ENCODE data around the gene STK35. TPM values are rescaled to one million over a fixed set of nuclear protein-coding genes. Genes with fewer than 3 reads are reported as not detected.

Gene STK35
- polyA plus RNA-seq, 3 donors from 2014 or later: 3.2 to 7.6 (median 4.5) TPM

DNA sequence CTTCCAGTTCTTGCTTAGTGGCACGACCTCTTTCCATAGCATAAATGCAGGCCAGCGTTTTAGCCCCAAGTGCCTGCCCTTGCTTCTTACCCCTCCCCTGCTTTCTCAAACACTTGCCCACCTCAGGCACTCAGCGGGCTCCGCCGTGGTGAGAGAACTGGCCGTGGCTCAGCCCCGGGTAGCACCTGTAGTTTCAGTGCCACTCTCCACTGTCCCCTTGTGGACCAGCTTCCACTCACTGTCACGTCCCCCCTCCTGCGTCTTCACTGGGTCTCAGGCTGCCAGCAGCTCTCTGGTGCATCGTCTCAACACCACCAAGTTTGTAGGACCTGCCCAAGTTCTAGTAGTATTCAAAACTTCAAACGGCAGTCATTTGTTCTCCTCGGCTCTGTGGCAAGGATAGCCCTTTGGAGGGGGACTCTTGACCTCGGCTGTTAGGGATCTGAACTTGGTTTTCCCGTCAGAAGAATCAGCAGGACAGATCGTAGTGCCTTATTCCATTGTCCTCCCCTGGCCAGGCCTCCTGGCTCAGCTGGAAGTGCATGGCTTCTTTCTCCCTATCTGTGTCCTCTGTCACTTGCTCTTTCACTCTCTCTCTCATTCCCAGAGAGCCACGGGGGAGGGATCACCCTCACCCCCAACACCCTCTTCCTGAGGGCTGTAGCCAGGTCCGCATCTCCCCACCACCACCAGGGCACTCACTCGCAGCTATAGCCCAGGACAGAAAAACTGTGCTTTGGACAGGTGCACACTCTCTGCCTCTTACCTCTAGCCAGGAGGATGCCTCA is 44.6 kb downstream of the STK35 start:
- no peak overlapping the region for H3K4me3 Mint-ChIP-seq
- peaks cover 7 to 8% of the 10 kb centered on the region in 2 donors for H3K4me1 Mint-ChIP-seq

DNA sequence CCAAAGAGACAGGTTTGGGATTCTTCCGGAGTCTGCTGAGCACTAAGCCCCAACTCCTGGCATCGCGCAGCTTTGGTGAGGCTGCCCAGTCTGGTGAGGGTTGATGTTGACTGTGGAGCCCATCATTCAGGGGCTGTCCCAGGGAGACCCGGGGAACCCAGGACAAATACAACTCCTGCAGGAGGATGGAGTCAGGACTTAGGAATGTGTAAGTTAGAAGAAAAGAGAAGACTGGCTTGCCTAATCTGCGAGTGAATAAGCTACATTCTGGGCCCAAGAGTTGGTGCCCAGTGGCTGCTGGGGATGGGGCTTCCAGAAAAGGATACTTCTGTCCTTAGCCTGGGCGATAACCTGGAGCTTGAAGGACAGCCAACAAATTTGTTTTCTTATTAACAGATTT is 47.9 kb downstream of the STK35 start:
- Mint-ChIP-seq H3K27me3 (ENCODE audit: low read depth in 3 of 3) (peaks cover 0 to 4% (median 0%) of the 10 kb centered on the region in 3 donors), H3K4me3 (no peak overlapping the region), H3K4me1 (no peaks in the 10 kb centered on the region), H3K36me3 (peaks cover 7 to 24% (median 7%) of the 10 kb centered on the region in 3 donors), H3K27ac (peak overlapping the region in 2 of 6 donors; percentile 28 to 60), H3K9me3 (no peaks in the 10 kb centered on the region)
- no peak for DNase-seq

More for the DNA sequence above, 44.6 kb downstream of the STK35 start:
- Mint-ChIP-seq H3K27me3 (ENCODE audit: low read depth in 3 of 3) (peaks cover 0 to 2% (median 1%) of the 10 kb centered on the region in 3 donors), H3K36me3 (peaks cover 7 to 24% (median 7%) of the 10 kb centered on the region in 3 donors), H3K9me3 (no peaks in the 10 kb centered on the region), H3K27ac (peak overlapping the region in 1 of 6 donors; percentile 12)
- no peak for DNase-seq

DNA sequence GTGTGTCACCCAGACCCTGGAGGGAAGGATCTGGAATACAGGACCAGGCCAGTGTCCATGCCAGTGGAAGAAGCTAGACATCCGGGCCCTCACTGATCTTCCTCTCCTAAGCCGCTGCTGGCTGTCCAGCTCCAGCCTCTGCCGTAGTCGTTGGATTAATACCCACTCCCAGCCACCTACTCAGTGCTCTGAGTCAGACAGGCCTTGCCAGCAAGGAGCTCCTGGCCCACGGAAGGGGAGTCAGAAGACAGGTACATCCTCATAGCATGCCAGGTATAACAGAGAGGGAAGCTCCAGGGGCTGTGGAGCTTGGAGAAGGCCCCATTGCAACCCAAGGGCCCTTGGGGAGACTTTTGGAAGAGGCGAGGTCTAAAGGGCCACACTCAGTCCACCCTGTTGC is 49.0 kb downstream of the STK35 start:
- peaks cover 0 to 4% (median 0%) of the 10 kb centered on the region in 3 donors for H3K27me3 Mint-ChIP-seq (ENCODE audit: low read depth in 3 of 3)
- DNase-seq: no peak
- no peaks in the 10 kb centered on the region for H3K9me3 Mint-ChIP-seq
- H3K4me1 Mint-ChIP-seq: no peaks in the 10 kb centered on the region
- H3K4me3 Mint-ChIP-seq: no peak overlapping the region
- no peak overlapping the region for H3K27ac Mint-ChIP-seq
- peaks cover 7 to 21% (median 7%) of the 10 kb centered on the region in 3 donors for H3K36me3 Mint-ChIP-seq

DNA sequence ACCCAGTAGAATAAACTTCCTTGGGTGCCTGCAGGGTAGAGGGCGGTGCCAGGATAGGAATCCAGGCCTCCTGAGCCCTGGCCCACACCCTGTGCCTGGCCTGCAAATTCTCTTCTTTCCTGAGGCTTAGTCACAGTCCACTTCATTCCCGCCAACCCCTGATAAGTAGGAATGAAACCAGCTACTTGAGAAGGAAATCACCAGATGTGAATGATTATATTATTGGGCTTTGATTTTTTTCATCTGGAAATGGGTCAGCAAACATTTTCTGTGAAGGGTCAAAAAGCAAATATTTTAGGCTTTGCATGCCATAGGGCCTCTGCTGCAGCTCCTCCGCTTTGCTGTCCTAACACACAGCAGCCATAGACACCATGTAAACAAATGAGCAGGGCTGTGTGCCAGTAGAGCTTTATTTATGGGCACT is 50.2 kb downstream of the STK35 start:
- Mint-ChIP-seq H3K4me3 (no peak overlapping the region), H3K36me3 (peaks cover 7 to 11% (median 7%) of the 10 kb centered on the region in 3 donors), H3K27me3 (ENCODE audit: low read depth in 3 of 3) (peaks cover 0 to 2% (median 0%) of the 10 kb centered on the region in 3 donors), H3K4me1 (no peaks in the 10 kb centered on the region), H3K9me3 (no peaks in the 10 kb centered on the region), H3K27ac (no peak overlapping the region)
- no peak for DNase-seq

DNA sequence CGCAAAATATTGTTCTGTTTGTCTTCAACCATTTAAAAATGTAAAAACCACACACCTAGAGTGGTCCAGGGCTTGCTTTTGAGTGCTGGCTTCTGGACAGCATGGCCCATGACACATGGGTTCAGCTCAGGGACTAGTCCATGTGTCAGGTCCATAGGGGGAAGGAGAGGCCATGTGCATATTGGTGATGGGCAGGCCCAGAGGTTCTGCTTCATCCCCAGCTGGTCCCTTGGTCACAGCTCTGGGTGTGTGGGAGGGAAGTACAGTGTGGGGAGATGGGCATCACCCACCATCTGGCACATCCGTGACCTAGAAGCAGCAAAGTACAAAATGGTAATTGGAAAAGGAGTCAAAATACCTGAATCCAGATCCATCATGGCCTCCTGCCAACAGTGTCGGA is 50.7 kb downstream of the STK35 start:
- H3K4me3 Mint-ChIP-seq: no peak overlapping the region
- no peaks in the 10 kb centered on the region for H3K4me1 Mint-ChIP-seq
- no peak for DNase-seq
- H3K27me3 Mint-ChIP-seq (ENCODE audit: low read depth in 3 of 3): peaks cover 0 to 2% (median 0%) of the 10 kb centered on the region in 3 donors
- H3K36me3 Mint-ChIP-seq: peaks cover 7 to 11% (median 7%) of the 10 kb centered on the region in 3 donors
- no peaks in the 10 kb centered on the region for H3K9me3 Mint-ChIP-seq
- no peak overlapping the region for H3K27ac Mint-ChIP-seq

DNA sequence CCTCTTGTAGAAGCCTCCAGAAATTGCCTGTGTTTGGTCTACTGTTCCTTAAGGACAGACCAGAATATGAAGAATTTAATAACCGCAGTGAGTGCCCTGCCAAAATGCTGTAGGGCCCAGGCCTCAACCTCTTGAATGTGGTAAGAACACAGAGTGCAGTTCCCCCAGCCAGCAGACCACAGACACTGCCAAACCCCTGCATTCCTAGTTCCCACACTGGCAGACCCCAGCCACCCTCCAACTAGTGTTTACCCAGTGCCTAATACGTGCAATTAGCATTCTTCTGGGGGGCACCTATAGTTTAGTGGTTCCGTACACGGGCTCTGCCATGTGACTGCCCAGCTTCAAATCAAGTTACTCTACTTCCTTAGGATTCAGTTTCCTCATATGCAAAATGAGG is 51.7 kb downstream of the STK35 start:
- Mint-ChIP-seq H3K27ac (no peak overlapping the region), H3K4me1 (no peaks in the 10 kb centered on the region), H3K9me3 (no peaks in the 10 kb centered on the region), H3K27me3 (ENCODE audit: low read depth in 3 of 3) (peaks cover 0 to 2% (median 0%) of the 10 kb centered on the region in 3 donors), H3K4me3 (no peak overlapping the region), H3K36me3 (peaks cover 2 to 6% (median 2%) of the 10 kb centered on the region in 3 donors)
- DNase-seq: no peak

DNA sequence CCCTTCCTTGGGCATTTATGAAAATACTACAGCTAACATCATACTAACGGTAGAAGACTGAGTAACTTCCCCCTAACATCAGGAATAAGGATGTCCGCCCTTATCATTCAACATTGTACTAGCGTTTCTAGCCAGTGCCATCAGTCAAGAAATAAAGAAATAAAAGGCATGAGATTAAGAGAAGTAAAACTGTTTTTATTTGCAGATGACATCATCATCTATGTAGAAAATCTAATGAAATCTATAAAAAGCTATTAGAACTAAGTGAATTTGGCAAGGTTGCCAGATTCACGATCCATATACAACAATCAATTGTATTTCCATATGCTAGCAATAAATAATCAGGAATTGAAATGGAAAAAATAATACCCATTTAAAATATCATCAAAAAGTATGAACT is 54.6 kb downstream of the STK35 start:
- Mint-ChIP-seq H3K36me3 (no peaks in the 10 kb centered on the region), H3K4me3 (no peak overlapping the region), H3K27me3 (ENCODE audit: low read depth in 3 of 3) (peaks cover 0 to 2% (median 0%) of the 10 kb centered on the region in 3 donors), H3K27ac (no peak overlapping the region), H3K4me1 (no peaks in the 10 kb centered on the region), H3K9me3 (no peaks in the 10 kb centered on the region)
- no peak for DNase-seq

DNA sequence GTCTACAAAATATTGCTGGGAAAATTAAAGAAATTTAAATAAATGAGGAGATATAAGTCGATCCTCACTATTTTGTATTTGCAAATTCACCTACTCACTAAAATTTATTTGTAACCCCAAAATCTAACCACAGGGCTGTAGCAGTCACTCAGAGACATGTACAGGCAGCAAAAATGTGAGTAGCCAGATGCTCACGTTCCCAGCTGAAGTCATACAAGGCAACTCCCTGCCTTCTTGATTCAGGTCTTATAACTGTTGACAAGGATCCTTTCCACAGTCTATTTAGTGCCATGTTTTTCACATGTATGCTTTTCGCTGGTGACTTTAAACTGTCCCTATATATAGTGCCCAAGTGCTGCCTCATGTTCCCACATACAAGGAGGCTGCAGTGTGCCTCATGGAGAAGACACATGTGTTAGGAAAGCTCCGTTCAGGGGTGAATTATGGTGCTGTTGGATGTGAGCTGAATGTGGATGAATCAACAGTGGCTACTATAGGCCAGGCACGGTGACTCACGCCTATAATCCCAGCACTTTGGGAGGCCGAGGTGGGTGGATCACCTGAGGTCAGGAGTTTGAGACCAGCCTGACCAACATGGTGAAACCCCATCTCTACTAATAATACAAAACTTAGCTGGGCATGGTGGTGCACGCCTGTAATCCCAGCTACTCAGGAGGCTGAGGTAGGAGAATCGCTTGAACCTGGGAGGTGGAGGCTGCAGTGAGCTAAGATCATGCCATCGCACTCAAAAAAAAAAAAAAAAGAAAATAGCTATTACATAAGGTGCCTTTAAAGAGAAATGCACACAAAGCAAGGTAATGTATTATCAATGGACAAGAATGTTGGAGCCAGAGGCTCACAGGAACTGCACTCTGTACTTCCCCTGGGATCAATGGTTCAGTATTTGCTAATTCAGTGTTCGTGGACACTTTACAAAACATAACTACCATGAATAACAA is 55.3 kb downstream of the STK35 start:
- H3K9me3 Mint-ChIP-seq: no peaks in the 10 kb centered on the region
- DNase-seq: no peak
- H3K4me3 Mint-ChIP-seq: no peak overlapping the region
- H3K27me3 Mint-ChIP-seq (ENCODE audit: low read depth in 3 of 3): no peaks in the 10 kb centered on the region
- no peak overlapping the region for H3K27ac Mint-ChIP-seq
- H3K36me3 Mint-ChIP-seq: no peaks in the 10 kb centered on the region
- no peaks in the 10 kb centered on the region for H3K4me1 Mint-ChIP-seq

DNA sequence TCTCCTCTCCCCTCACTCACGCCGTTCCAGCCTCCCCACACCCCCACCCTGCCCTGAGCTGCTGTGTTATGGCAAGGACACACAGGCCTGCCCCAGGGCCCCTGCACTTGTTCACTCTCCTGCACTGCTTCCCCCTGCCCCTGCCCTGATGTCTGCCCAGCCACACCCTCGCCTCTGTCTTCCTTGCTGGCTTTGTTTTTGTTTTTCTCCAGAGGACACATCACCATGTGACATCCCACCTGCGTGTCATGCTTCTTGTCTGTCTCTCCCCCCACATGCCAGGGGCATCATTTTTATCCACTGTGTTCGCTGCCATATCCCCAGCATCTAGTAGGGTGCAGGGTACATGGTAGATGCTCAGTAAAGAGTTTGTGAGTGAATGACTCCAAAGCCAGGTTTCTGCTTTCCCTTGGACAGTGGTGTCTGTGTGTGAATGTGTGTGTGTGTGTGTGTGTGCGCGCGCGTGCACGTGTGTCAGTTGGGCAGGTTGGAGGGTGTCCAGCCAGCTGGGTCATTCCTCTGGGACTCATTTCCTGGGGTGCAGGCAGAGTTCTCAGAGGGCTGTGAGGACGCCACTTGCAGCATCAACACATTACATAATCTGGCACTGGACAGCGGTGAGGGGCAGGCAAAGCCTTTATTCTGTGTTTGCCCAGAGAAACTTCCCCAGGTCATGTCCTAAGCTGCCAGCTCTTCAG is 60.6 kb downstream of the STK35 start:
- DNase-seq: no peak
- Mint-ChIP-seq H3K36me3 (no peaks in the 10 kb centered on the region), H3K4me3 (no peak overlapping the region), H3K27ac (no peak overlapping the region), H3K9me3 (no peaks in the 10 kb centered on the region), H3K4me1 (no peaks in the 10 kb centered on the region), H3K27me3 (ENCODE audit: low read depth in 3 of 3) (peaks cover 0 to 2% (median under 1%) of the 10 kb centered on the region in 3 donors)

DNA sequence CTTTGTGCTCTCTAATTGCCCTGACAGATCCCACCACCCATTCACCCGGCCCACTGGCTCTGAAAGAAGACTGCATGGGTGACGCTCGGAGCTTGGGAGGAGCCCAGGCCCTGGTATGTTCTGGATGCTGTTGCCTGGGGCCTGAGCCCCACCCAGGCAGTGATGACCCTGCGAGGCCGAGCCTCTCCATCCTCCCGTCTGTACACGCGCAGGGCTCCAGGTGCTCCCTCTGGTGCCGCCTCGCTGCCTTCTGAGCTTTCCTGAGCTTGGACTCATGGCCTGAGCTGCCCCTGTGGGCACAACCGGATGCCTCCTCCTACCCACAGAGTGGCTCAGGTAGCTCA is 61.2 kb downstream of the STK35 start:
- Mint-ChIP-seq H3K4me3 (no peak overlapping the region), H3K27me3 (ENCODE audit: low read depth in 3 of 3) (peaks cover 0 to 2% (median 2%) of the 10 kb centered on the region in 3 donors), H3K9me3 (no peaks in the 10 kb centered on the region), H3K4me1 (no peaks in the 10 kb centered on the region), H3K27ac (no peak overlapping the region), H3K36me3 (no peaks in the 10 kb centered on the region)
- no peak for DNase-seq

DNA sequence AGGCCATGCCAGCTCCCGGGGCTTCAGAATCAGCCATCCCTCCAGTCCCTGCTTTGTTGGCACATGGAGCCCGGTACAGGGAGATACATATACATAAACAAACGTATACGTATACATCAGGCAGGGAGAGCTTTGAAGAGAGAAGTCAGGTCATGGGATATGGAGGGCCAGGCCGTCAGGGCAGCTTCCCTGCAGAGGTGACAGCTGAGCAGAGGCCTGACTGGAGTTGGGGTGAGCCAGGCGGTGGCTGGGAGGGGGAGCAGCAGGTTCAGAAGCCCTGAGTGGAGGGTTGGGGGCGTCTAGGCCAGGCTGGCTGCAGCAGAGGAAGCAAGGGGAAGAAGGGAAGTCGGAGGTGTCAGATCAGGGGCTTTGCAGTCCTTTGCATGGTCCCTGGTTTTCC is 61.7 kb downstream of the STK35 start:
- DNase-seq: no peak
- no peak overlapping the region for H3K4me3 Mint-ChIP-seq
- H3K27me3 Mint-ChIP-seq (ENCODE audit: low read depth in 3 of 3): peaks cover 0 to 2% (median 2%) of the 10 kb centered on the region in 3 donors
- no peaks in the 10 kb centered on the region for H3K4me1 Mint-ChIP-seq
- H3K9me3 Mint-ChIP-seq: no peaks in the 10 kb centered on the region
- H3K36me3 Mint-ChIP-seq: no peaks in the 10 kb centered on the region
- no peak overlapping the region for H3K27ac Mint-ChIP-seq

DNA sequence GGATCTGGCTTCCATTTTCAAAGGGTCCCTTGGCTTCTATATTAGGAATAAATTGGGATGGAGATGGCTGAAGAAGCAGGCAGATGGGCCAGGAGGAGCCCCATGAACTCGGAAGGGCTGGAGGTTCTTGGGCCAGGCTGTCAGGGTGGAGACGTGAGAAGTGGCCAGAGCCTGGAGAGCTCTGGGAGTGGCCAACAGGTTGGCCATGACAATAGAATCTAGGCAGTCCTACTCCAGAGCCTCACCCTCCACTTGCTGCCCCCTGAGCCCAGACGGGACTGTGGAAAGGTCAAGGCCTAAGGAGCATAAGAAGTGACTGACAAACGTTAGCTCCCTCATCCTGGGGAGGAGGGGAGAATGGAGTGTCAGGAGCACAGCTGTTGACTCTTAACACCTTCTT is 62.1 kb downstream of the STK35 start:
- Mint-ChIP-seq H3K9me3 (no peaks in the 10 kb centered on the region), H3K4me1 (no peaks in the 10 kb centered on the region), H3K27me3 (ENCODE audit: low read depth in 3 of 3) (peaks cover 0 to 2% (median 2%) of the 10 kb centered on the region in 3 donors), H3K27ac (no peak overlapping the region), H3K36me3 (no peaks in the 10 kb centered on the region), H3K4me3 (no peak overlapping the region)
- DNase-seq: no peak

DNA sequence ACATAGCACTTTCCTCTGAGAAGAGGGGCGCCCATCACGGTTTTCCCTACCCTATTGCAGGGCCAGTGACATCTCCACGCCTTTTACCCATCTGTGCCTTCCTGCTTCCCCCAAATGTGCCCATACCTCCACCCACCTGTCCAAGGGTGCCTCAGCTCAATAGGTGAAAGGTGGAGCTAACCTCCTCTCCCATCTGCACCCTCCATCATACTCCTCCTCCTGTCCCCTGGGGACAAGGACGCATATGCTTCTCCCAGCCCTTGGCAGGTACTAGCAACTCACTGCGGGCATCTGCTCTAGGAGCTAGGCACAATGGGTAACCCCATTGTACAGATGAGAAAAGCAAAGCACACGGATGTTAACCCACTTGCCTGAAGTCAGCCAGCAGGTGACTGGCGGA is 62.8 kb downstream of the STK35 start:
- peaks cover 0 to 2% (median 2%) of the 10 kb centered on the region in 3 donors for H3K27me3 Mint-ChIP-seq (ENCODE audit: low read depth in 3 of 3)
- H3K4me3 Mint-ChIP-seq: no peak overlapping the region
- H3K27ac Mint-ChIP-seq: no peak overlapping the region
- DNase-seq: no peak
- no peaks in the 10 kb centered on the region for H3K4me1 Mint-ChIP-seq
- no peaks in the 10 kb centered on the region for H3K36me3 Mint-ChIP-seq
- H3K9me3 Mint-ChIP-seq: no peaks in the 10 kb centered on the region
